ENCODE measurements around the gene DOCK2. TPM values are rescaled to one million over a fixed set of nuclear protein-coding genes. Genes with fewer than 3 reads are reported as not detected.

DOCK2 gene
- total RNA-seq, 1 donor: 6.2 TPM

- Histone ChIP-seq H3K9me3 (ENCODE audit: low read depth, low read length) (no peaks in the 10 kb centered on the region), H3K27ac (ENCODE audit: low read depth, low read length) (peak overlapping the region; percentile 21), H3K27me3 (ENCODE audit: insufficient read depth, low read length) (no peaks in the 10 kb centered on the region), H2AFZ (ENCODE audit: low read length) (no peak overlapping the region), H3K36me3 (ENCODE audit: insufficient read depth, low read length) (no peaks in the 10 kb centered on the region), H3K4me1 (ENCODE audit: insufficient read depth, low read length) (peaks cover 54% of the 10 kb centered on the region), H3K4me3 (ENCODE audit: insufficient read depth, low read length) (no peak overlapping the region), H4K20me1 (ENCODE audit: insufficient read depth, low read length) (no peaks in the 10 kb centered on the region), H3K79me2 (ENCODE audit: insufficient read depth, low read length) (peaks cover 5% of the 10 kb centered on the region), H3K4me2 (ENCODE audit: insufficient read depth, low read length) (no peak overlapping the region)
- peak; percentile 88 for DNase-seq (ENCODE audit: insufficient read length, low spot score, missing footprints)
- TF ChIP-seq, protein P1, sequence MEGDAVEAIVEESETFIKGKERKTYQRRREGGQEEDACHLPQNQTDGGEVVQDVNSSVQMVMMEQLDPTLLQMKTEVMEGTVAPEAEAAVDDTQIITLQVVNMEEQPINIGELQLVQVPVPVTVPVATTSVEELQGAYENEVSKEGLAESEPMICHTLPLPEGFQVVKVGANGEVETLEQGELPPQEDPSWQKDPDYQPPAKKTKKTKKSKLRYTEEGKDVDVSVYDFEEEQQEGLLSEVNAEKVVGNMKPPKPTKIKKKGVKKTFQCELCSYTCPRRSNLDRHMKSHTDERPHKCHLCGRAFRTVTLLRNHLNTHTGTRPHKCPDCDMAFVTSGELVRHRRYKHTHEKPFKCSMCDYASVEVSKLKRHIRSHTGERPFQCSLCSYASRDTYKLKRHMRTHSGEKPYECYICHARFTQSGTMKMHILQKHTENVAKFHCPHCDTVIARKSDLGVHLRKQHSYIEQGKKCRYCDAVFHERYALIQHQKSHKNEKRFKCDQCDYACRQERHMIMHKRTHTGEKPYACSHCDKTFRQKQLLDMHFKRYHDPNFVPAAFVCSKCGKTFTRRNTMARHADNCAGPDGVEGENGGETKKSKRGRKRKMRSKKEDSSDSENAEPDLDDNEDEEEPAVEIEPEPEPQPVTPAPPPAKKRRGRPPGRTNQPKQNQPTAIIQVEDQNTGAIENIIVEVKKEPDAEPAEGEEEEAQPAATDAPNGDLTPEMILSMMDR (IDR thresholded peaks at IDR 0.05; ENCODE audit: extremely low read depth, low read depth, low read length): no peak
Observed at GRCh38 chr5:169943026-169943425, 306.0 kb downstream of the DOCK2 start.

DNA sequence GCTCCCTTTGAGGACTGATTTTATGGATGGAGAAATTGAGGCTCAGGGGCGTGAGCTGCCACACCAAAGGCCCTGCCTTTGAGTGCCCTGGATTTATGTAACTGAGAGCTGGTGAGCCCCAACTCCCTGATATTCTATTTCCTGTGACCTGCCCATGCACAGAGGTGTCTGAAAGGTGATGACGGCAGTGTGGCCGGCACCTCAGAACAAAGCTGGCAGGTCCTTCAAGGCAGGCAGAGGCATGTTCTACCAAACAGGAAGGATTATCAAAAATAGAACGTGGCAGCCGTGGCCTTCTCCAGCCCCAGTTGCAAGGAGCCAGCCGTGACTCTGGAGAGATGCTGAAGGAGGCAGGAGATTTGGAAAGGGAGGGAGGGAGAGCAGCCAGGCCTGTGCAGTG is 307.0 kb downstream of the DOCK2 start:
- TF ChIP-seq, protein P1 (IDR thresholded peaks at IDR 0.05; ENCODE audit: extremely low read depth, low read depth, low read length): no peak
- DNase-seq (ENCODE audit: insufficient read length, low spot score, missing footprints): no peak
- no peak overlapping the region for H3K27ac ChIP-seq (ENCODE audit: low read depth, low read length)
- H4K20me1 ChIP-seq (ENCODE audit: insufficient read depth, low read length): no peaks in the 10 kb centered on the region
- peaks cover 5% of the 10 kb centered on the region for H3K79me2 ChIP-seq (ENCODE audit: insufficient read depth, low read length)
- no peaks in the 10 kb centered on the region for H3K27me3 ChIP-seq (ENCODE audit: insufficient read depth, low read length)
- H3K4me2 ChIP-seq (ENCODE audit: insufficient read depth, low read length): no peak overlapping the region
- H3K9me3 ChIP-seq (ENCODE audit: low read depth, low read length): no peaks in the 10 kb centered on the region
- no peak overlapping the region for H2AFZ ChIP-seq (ENCODE audit: low read length)
- H3K4me3 ChIP-seq (ENCODE audit: insufficient read depth, low read length): no peak overlapping the region
- no peaks in the 10 kb centered on the region for H3K36me3 ChIP-seq (ENCODE audit: insufficient read depth, low read length)
- peaks cover 54% of the 10 kb centered on the region for H3K4me1 ChIP-seq (ENCODE audit: insufficient read depth, low read length)

GRCh38 chr5:169944922-169945680 is 308.0 kb downstream of the DOCK2 start:
- DNase-seq (ENCODE audit: insufficient read length, low spot score, missing footprints): no peak
- H4K20me1 ChIP-seq (ENCODE audit: insufficient read depth, low read length): no peaks in the 10 kb centered on the region
- no peaks in the 10 kb centered on the region for H3K9me3 ChIP-seq (ENCODE audit: low read depth, low read length)
- H2AFZ ChIP-seq (ENCODE audit: low read length): peak overlapping the region; percentile 85
- TF ChIP-seq, protein P1 (IDR thresholded peaks at IDR 0.05; ENCODE audit: extremely low read depth, low read depth, low read length): no peak
- H3K27ac ChIP-seq (ENCODE audit: low read depth, low read length): peak overlapping the region; percentile 72
- H3K4me3 ChIP-seq (ENCODE audit: insufficient read depth, low read length): peak overlapping the region; percentile 35
- H3K36me3 ChIP-seq (ENCODE audit: insufficient read depth, low read length): no peaks in the 10 kb centered on the region
- H3K4me1 ChIP-seq (ENCODE audit: insufficient read depth, low read length): peaks cover 54% of the 10 kb centered on the region
- peak overlapping the region; percentile 76 for H3K4me2 ChIP-seq (ENCODE audit: insufficient read depth, low read length)
- peaks cover 5% of the 10 kb centered on the region for H3K79me2 ChIP-seq (ENCODE audit: insufficient read depth, low read length)
- no peaks in the 10 kb centered on the region for H3K27me3 ChIP-seq (ENCODE audit: insufficient read depth, low read length)

- TF ChIP-seq, protein P1 (IDR thresholded peaks at IDR 0.05; ENCODE audit: extremely low read depth, low read depth, low read length): no peak
- Histone ChIP-seq H2AFZ (ENCODE audit: low read length) (peak overlapping the region; percentile 85), H3K4me1 (ENCODE audit: insufficient read depth, low read length) (peaks cover 54% of the 10 kb centered on the region), H4K20me1 (ENCODE audit: insufficient read depth, low read length) (no peaks in the 10 kb centered on the region), H3K27ac (ENCODE audit: low read depth, low read length) (peak overlapping the region; percentile 76), H3K27me3 (ENCODE audit: insufficient read depth, low read length) (no peaks in the 10 kb centered on the region), H3K79me2 (ENCODE audit: insufficient read depth, low read length) (peaks cover 2% of the 10 kb centered on the region), H3K36me3 (ENCODE audit: insufficient read depth, low read length) (no peaks in the 10 kb centered on the region), H3K4me3 (ENCODE audit: insufficient read depth, low read length) (peak overlapping the region; percentile 35), H3K9me3 (ENCODE audit: low read depth, low read length) (no peaks in the 10 kb centered on the region), H3K4me2 (ENCODE audit: insufficient read depth, low read length) (peak overlapping the region; percentile 76)
- peak; percentile 96 for DNase-seq (ENCODE audit: insufficient read length, low spot score, missing footprints)
Observed at GRCh38 chr5:169945831-169946261, 308.8 kb downstream of the DOCK2 start.
